ENCODE measurements around the gene NOG. TPM values are rescaled to one million over a fixed set of nuclear protein-coding genes. Genes with fewer than 3 reads are reported as not detected.

Gene NOG
- total RNA-seq, 4 donors from 2014 or later, result 0.30 to 1.0 TPM; not detected in 2

DNA sequence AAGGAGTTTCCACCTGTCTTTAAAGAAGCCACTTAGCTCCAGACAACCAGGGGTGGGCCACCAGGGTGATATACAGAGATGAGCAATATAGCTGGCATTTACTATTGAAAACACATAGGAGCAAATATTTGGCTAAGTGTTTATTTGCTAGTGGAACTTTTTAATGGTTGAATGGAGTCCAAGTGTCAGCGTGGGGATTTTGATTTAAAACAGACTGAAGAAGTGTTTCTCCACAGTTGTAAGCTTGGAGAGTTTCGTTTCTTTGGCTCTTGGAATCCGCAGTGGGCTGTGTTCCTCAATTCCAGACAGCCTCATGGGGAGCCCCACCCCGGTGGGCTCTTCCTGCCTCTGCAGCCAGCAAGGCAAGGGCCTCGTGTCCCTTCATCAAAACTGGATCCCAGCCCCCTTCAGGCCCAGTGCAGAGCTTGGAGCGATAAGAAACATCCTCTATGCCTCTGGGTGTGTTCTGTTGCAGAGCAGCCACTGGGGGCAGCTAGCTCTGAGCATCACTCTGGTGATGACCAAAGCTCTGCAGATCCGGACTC, 36.1 kb downstream of the NOG start:
- Histone ChIP-seq H3K4me1 (peaks cover 4% of the 10 kb centered on the region), H3K9me3 (no peaks in the 10 kb centered on the region), H3K36me3 (no peaks in the 10 kb centered on the region), H3K27ac (no peak overlapping the region), H3K27me3 (peaks cover 9% of the 10 kb centered on the region), H3K4me3 (no peak overlapping the region)
- WGBS, result 28% methylated on average over 6 of the region's 7 CpGs
- no peak for TF ChIP-seq POLR2A (IDR thresholded peaks at IDR 0.05)
- no peak for TF ChIP-seq POLR2AphosphoS5 (IDR thresholded peaks at IDR 0.05)
- TF ChIP-seq, protein P1, sequence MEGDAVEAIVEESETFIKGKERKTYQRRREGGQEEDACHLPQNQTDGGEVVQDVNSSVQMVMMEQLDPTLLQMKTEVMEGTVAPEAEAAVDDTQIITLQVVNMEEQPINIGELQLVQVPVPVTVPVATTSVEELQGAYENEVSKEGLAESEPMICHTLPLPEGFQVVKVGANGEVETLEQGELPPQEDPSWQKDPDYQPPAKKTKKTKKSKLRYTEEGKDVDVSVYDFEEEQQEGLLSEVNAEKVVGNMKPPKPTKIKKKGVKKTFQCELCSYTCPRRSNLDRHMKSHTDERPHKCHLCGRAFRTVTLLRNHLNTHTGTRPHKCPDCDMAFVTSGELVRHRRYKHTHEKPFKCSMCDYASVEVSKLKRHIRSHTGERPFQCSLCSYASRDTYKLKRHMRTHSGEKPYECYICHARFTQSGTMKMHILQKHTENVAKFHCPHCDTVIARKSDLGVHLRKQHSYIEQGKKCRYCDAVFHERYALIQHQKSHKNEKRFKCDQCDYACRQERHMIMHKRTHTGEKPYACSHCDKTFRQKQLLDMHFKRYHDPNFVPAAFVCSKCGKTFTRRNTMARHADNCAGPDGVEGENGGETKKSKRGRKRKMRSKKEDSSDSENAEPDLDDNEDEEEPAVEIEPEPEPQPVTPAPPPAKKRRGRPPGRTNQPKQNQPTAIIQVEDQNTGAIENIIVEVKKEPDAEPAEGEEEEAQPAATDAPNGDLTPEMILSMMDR (IDR thresholded peaks at IDR 0.05), result peak in 1 of 2 donors; percentile 10
- no peak for DNase-seq (ENCODE audit: low spot score in 2 of 2)

DNA sequence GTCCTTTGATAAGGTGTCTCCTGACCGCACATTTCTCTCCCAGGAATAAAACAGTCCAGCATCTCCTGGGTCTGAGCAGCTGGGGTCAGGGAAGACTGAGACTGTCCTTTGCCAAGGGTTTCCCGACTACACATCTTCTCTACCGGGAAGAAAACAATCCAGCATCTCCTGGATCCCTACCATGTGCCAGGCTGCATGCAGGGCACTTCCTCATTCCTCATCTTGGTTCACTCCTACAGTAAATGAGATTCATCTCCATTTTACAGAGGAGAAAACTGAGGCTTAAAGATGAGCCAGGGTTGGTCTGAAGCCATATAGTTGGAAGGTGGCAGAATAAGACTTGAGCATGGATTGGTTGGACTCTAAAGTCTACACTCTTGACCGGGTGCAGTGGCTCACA, 36.7 kb downstream of the NOG start:
- no peak for TF ChIP-seq POLR2AphosphoS5 (IDR thresholded peaks at IDR 0.05)
- TF ChIP-seq, protein P1 (IDR thresholded peaks at IDR 0.05), result no peak
- TF ChIP-seq POLR2A (IDR thresholded peaks at IDR 0.05), result no peak
- TF ChIP-seq EP300 (IDR thresholded peaks at IDR 0.05), result no peak
- no peak overlapping the region for H3K27ac ChIP-seq
- no peaks in the 10 kb centered on the region for H3K9me3 ChIP-seq
- no peak for DNase-seq (ENCODE audit: low spot score in 2 of 2)
- H3K4me3 ChIP-seq, result no peak overlapping the region
- H3K27me3 ChIP-seq, result peaks cover 12% of the 10 kb centered on the region
- WGBS, result 81% methylated on average over 4 of the region's 4 CpGs
- peaks cover 4% of the 10 kb centered on the region for H3K4me1 ChIP-seq
- no peaks in the 10 kb centered on the region for H3K36me3 ChIP-seq

DNA sequence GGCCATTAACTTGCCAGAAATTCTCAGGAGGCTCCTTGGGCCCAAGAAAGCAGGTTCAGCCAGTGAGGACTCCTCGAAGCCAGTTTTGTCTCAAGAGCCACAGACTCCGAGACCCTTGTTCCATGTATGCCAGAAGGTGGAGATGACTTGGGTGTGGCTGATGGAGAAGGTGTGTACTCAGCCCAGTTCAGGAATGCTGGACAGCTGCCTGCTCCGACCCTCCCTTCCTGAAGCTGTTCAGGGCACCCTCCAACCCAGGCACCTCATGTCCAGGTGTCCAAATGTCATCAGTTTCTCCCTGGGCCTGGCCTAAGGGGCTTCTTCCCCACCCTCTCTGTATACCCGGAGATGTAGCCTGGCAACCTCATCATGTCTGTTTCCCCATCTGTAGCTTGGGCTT, 40.2 kb downstream of the NOG start:
- TF ChIP-seq, protein P1 (IDR thresholded peaks at IDR 0.05), result no peak
- TF ChIP-seq POLR2A (IDR thresholded peaks at IDR 0.05) (no peak), POLR2AphosphoS5 (IDR thresholded peaks at IDR 0.05) (no peak), EP300 (IDR thresholded peaks at IDR 0.05) (no peak)
- Histone ChIP-seq H3K27ac (no peak overlapping the region), H3K4me3 (no peak overlapping the region), H3K27me3 (peaks cover 16% of the 10 kb centered on the region), H3K4me1 (peaks cover 4% of the 10 kb centered on the region), H3K9me3 (no peaks in the 10 kb centered on the region), H3K36me3 (no peaks in the 10 kb centered on the region)
- DNase-seq (ENCODE audit: low spot score in 2 of 2), result no peak
- WGBS, result 76% methylated on average over 4 of the region's 4 CpGs

DNA sequence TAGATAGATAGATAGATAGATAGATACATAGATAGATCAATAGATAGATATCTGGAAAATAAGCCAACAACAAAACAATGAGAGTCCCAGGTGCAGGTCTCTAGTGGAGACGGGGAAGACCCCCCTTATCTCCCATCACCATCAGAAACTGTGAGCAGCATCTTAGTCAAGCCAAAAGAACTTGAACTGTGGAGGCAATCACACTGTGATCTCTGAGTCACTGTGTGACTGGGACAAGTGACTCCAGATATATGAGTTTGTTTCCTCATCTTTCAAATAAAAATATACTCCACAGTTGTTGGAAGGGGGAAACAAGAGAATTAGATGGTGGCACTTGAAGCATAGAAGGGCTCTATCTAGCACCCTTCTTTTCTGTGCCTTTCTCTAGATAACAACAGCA, 42.1 kb downstream of the NOG start:
- WGBS, result 80% methylated on average over 1 of the region's 1 CpG

DNA sequence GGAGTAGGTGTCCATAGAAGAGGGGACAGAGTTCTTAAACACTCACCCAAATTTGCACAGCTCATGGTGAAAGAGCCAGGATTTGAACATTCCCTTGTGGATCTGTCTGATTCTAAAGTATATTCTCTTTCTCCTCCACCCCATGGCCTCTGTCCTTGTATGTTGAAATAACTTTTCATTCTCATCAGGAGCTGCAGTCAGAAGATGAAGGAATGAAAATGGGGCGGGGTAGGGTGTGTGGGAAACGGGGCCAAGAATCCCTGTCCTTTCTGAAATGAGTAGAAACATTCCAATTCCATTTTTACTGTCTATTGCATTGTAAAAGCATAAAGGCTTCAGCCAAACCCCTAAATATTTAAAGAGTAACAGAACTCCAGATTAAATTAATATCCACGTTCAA, 42.8 kb downstream of the NOG start:
- no peak for DNase-seq (ENCODE audit: low spot score in 2 of 2)
- Histone ChIP-seq H3K4me1 (no peaks in the 10 kb centered on the region), H3K4me3 (no peak overlapping the region), H3K27ac (no peak overlapping the region), H3K36me3 (no peaks in the 10 kb centered on the region), H3K27me3 (peaks cover 15% of the 10 kb centered on the region), H3K9me3 (no peaks in the 10 kb centered on the region)
- no peak for TF ChIP-seq POLR2AphosphoS5 (IDR thresholded peaks at IDR 0.05)
- TF ChIP-seq, protein P1 (IDR thresholded peaks at IDR 0.05), result no peak
- no peak for TF ChIP-seq POLR2A (IDR thresholded peaks at IDR 0.05)
- TF ChIP-seq EP300 (IDR thresholded peaks at IDR 0.05), result no peak
- WGBS, result 31% methylated on average over 3 of the region's 3 CpGs

More for the DNA sequence above, 42.1 kb downstream of the NOG start:
- Histone ChIP-seq H3K27me3 (peaks cover 15% of the 10 kb centered on the region), H3K9me3 (no peaks in the 10 kb centered on the region), H3K36me3 (no peaks in the 10 kb centered on the region), H3K27ac (no peak overlapping the region), H3K4me3 (no peak overlapping the region), H3K4me1 (no peaks in the 10 kb centered on the region)
- no peak for DNase-seq (ENCODE audit: low spot score in 2 of 2)
- no peak for TF ChIP-seq POLR2A (IDR thresholded peaks at IDR 0.05)

DNA sequence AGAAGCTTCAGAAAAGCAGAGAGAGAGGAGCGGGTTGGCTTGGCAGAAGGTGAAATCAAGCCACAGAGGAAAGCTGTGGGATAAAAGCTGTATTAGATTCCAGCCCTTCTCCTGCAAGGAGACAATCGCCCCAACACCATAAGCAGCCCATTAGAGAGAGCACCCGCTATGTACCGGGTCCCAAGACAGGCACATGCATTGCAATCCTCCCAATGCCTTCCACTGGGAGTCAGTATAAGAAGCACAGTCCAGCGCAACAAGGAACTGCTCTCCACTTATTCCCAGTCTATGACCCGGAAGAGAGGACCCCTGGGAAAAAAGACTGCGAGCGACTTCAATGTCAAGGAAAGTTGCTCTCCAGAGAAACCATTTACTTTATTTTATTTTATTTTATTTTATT, 43.8 kb downstream of the NOG start:
- Histone ChIP-seq H3K27me3 (peaks cover 15% of the 10 kb centered on the region), H3K36me3 (no peaks in the 10 kb centered on the region), H3K27ac (no peak overlapping the region), H3K4me1 (no peaks in the 10 kb centered on the region), H3K4me3 (no peak overlapping the region), H3K9me3 (no peaks in the 10 kb centered on the region)
- 76% methylated on average over 8 of the region's 8 CpGs for WGBS
- no peak for DNase-seq (ENCODE audit: low spot score in 2 of 2)
- TF ChIP-seq, protein P1 (IDR thresholded peaks at IDR 0.05), result no peak
- TF ChIP-seq POLR2A (IDR thresholded peaks at IDR 0.05) (no peak), EP300 (IDR thresholded peaks at IDR 0.05) (no peak), POLR2AphosphoS5 (IDR thresholded peaks at IDR 0.05) (no peak)

All from suprapubic skin (tissue), 4 donors.